MM.1S (cell line): Measurements from ENCODE around the gene PLXNA2.

Experiments used
- EZH2 ChIP-seq: fragments of 300-600 bp; sonication (generic); optimal IDR thresholded peaks from 2 replicates; pipeline ENCODE3; 2017; ENCODE audit warnings: low read depth, mild to moderate bottlenecking, antibody characterized with exemption, low read length, mixed read lengths
- TF ChIP-seq, protein P1 (sequence below): fragments of 300-600 bp; sonication (generic); IDR thresholded peaks from 2 replicates; pipeline ENCODE4 v1.5.1; 2016; ENCODE audit warnings: antibody characterized with exemption, low read length, mixed read lengths

DNA sequence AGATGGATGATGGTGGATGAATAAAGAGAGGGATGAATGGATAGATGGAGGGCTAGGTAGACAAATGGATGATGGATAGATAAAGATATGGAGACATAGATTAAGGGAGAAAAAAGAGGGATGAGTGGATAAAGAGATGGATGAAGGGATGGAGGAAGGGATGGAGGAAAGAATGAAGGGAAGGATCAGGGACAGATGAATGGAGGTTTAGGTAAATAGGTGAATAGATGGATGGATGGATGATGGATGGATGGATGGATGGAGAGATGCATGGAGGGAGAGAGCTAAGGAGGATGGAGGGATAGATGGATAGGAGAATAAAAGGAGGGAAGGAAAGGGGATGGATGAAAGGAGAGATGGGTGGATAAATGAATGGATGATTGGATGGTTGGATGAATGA is 28.8 kb downstream of the PLXNA2 start:
- TF ChIP-seq EZH2 = no peak
- TF ChIP-seq, protein P1, sequence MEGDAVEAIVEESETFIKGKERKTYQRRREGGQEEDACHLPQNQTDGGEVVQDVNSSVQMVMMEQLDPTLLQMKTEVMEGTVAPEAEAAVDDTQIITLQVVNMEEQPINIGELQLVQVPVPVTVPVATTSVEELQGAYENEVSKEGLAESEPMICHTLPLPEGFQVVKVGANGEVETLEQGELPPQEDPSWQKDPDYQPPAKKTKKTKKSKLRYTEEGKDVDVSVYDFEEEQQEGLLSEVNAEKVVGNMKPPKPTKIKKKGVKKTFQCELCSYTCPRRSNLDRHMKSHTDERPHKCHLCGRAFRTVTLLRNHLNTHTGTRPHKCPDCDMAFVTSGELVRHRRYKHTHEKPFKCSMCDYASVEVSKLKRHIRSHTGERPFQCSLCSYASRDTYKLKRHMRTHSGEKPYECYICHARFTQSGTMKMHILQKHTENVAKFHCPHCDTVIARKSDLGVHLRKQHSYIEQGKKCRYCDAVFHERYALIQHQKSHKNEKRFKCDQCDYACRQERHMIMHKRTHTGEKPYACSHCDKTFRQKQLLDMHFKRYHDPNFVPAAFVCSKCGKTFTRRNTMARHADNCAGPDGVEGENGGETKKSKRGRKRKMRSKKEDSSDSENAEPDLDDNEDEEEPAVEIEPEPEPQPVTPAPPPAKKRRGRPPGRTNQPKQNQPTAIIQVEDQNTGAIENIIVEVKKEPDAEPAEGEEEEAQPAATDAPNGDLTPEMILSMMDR = no peak
